Upper lobe of right lung (tissue), 1 donor: ENCODE results near the gene NET1. TPM values are rescaled to one million over a fixed set of nuclear protein-coding genes. Genes with fewer than 3 reads are reported as not detected.
A peak's percentile ranks its signal among the peaks of the same experiment; 100 is the strongest.

Source experiments
- ATAC-seq: fragments of 200-7000 bp; cut with Tn5 transposase; one replicate; pipeline ENCODE4 v1.9.1; 2020; ENCODE audit warnings: mild to moderate bottlenecking, moderate library complexity
- DNase-seq: peaks from one replicate; pipeline ENCODE4 v3.0.0-alpha.2; 2020
- H3K27ac ChIP-seq: fragments of 200-600 bp; one replicate; pipeline ENCODE4 v1.8.0; 2022
- H3K27me3 ChIP-seq: fragments of 200-600 bp; one replicate; pipeline ENCODE4 v1.8.0; 2022; ENCODE audit warnings: mild to moderate bottlenecking
- H3K36me3 ChIP-seq: fragments of 200-600 bp; one replicate; pipeline ENCODE4 v1.8.0; 2022
- H3K4me1 ChIP-seq: fragments of 200-600 bp; one replicate; pipeline ENCODE4 v1.8.0; 2022
- H3K4me3 ChIP-seq: fragments of 200-600 bp; one replicate; pipeline ENCODE4 v1.8.0; 2022; ENCODE audit warnings: mild to moderate bottlenecking
- H3K9me3 ChIP-seq: fragments of 200-600 bp; one replicate; pipeline ENCODE4 v1.8.0; 2022
- CTCF ChIP-seq: fragments of 200-600 bp; IDR thresholded peaks from one replicate; pipeline ENCODE4 v1.8.0; 2022; ENCODE audit warnings: antibody characterized with exemption
- intact Hi-C: fragments of 100-400 bp; cut with DNase I; formaldehyde crosslinking; loops from one replicate; pipeline ENCODE4 v1.11.0; 2022
- long read RNA-seq: library from polyadenylated mRNA; unstranded; transcript quantifications from one replicate; pipeline ENCODE4 v2.0.0, GENCODE V29; 2021
- total RNA-seq: library from RNA; stranded (reverse); fragmentation: NEBNext Ultra II Directional; extraction: Animal tissue kit (Norgen Biotek cat#: 25700); gene quantifications from one replicate; pipeline ENCODE4 v1.2.1, GENCODE V29; 2021
- donor health status: DM: no; HTN: yes; CAD: no; lungs with severe emphysema.

NET1 gene
- total RNA-seq, result 42.8 TPM
- long read RNA-seq, transcript NET1-201 (12 exons, 3,402 nt), result minor isoform, 11 of 51 reads
- long read RNA-seq, transcript NET1-202 (10 exons, 3,253 nt), result major isoform, 29 of 51 reads
- long read RNA-seq, partial matches to known transcripts, result 10 of 51 reads
- long read RNA-seq, other reads (novel, unspliced or antisense), result 1 of 51 reads

DNA sequence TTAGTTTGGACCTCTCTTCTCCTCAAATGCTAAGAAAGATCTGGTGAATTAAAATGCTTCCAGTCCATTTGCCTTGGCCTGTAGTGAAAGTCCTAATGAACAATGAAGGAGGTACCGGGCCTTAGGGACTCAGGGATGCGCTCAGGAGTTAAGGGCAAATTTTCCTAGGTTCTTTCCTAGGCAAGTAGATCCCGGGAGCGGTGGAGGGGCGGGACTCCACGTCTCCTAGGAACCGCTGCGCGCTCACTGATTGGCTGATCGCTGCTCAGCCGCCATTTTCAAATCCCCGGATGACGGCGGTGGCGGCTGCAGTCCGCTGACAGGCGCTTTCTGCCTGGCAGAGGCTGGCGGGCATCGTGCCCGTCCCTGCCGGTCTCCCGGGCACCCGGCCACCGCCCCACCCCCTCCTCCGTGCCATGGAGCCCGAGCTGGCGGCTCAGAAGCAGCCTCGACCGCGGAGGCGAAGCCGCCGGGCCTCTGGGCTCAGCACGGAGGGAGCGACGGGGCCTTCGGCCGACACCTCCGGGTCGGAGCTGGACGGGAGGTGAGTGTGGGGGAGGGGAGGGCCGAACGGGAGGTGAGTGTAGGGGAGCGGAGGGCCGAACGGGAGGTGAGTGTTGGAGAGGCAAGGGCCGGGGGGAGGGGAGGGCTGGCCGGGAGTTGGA lies at the start of gene NET1:
TSS of gene NET1 (plus strand) at position 281 of the 665 bp plus-strand sequence. CDS start at position 417, 136 bp downstream.
- intact Hi-C loops, result no loop called here
- no peak for TF ChIP-seq CTCF

GRCh38 chr10:5362873-5363272 lies 49.5 kb upstream of the NET1 start:
- intact Hi-C loops, result no loop called here
- ATAC-seq, result no peak
- H3K36me3 ChIP-seq, result no peaks in the 10 kb centered on the region

More for the DNA sequence above, at the start of gene NET1:
- H3K4me1 ChIP-seq, result peaks cover 4% of the 10 kb centered on the region
- H3K27me3 ChIP-seq, result peaks cover 6% of the 10 kb centered on the region
- H3K36me3 ChIP-seq, result no peaks in the 10 kb centered on the region
- peak within 1 kb of the TSS; percentile 17 for H3K27ac ChIP-seq
- peak; percentile 93 for DNase-seq
- peak; percentile 99 for ATAC-seq
- peak within 1 kb of the TSS; percentile 75 for H3K4me3 ChIP-seq
- no peaks in the 10 kb centered on the region for H3K9me3 ChIP-seq

GRCh38 chr10:5364374-5364773 lies 48.0 kb upstream of the NET1 start:
- Histone ChIP-seq H3K27ac (no peak overlapping the region), H3K4me3 (peak overlapping the region; percentile 23), H3K36me3 (no peaks in the 10 kb centered on the region), H3K9me3 (no peaks in the 10 kb centered on the region), H3K27me3 (peaks cover 10% of the 10 kb centered on the region), H3K4me1 (no peaks in the 10 kb centered on the region)
- no peak for TF ChIP-seq CTCF
- DNase-seq (no peak), ATAC-seq (no peak)
- intact Hi-C loops, result no loop called here

More at GRCh38 chr10:5362873-5363272, 49.5 kb upstream of the NET1 start:
- Histone ChIP-seq H3K27me3 (peaks cover 10% of the 10 kb centered on the region), H3K4me3 (no peak overlapping the region), H3K27ac (no peak overlapping the region), H3K4me1 (no peaks in the 10 kb centered on the region), H3K9me3 (no peaks in the 10 kb centered on the region)
- no peak for DNase-seq
- TF ChIP-seq CTCF, result no peak

- H3K4me1 ChIP-seq, result no peaks in the 10 kb centered on the region
- intact Hi-C loops, result no loop called here
- H3K9me3 ChIP-seq, result no peaks in the 10 kb centered on the region
- H3K4me3 ChIP-seq, result peak within 1 kb of the TSS; percentile 23
- no peaks in the 10 kb centered on the region for H3K36me3 ChIP-seq
- DNase-seq (no peak), ATAC-seq (peak; percentile 51)
- peaks cover 10% of the 10 kb centered on the region for H3K27me3 ChIP-seq
- H3K27ac ChIP-seq, result no peak within 1 kb of the TSS
- TF ChIP-seq CTCF, result no peak
Measured at GRCh38 chr10:5364890-5365338, 47.4 kb upstream of the NET1 start, which contains the start of gene UCN3. TSS of gene UCN3 (plus strand) at chr10:5364966. CDS start at chr10:5373721, 8,755 bp downstream.

DNA sequence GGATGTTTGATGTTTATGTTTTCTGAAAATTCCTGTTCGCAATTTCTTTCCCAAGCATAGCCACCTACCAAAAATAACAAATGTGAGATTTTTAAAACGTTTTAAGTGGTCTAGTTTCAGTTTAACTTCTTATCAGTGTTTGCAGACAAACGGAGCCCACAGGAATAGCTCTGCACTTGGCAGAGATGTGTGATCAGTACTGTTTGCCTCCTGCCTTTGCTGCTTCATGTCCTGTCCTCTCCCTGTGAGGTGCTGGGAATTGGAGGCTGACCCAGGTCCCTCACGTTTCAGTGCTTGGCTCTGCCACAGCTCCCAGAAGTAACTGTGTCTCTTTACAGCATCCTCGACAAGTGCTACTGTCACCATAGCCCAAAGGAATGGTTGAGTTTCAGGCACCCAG lies 46.4 kb upstream of the NET1 start:
- no peak for TF ChIP-seq CTCF
- no peaks in the 10 kb centered on the region for H3K36me3 ChIP-seq
- no peak overlapping the region for H3K27ac ChIP-seq
- H3K4me1 ChIP-seq, result no peaks in the 10 kb centered on the region
- H3K9me3 ChIP-seq, result no peaks in the 10 kb centered on the region
- intact Hi-C loops, result no loop called here
- no peak for DNase-seq
- peaks cover 10% of the 10 kb centered on the region for H3K27me3 ChIP-seq
- H3K4me3 ChIP-seq, result no peak overlapping the region
- no peak for ATAC-seq
